Esophagus squamous epithelium (tissue), 5 donors: Measurements from ENCODE around the gene CLEC10A. TPM values are rescaled to one million over a fixed set of nuclear protein-coding genes. Genes with fewer than 3 reads are reported as not detected.
"Not testable (repeated sequence)": the region's sequence is repeated elsewhere in the genome, so short reads cannot be mapped to it uniquely, and the experiment has no call there.

Experiments used
- DNase-seq: peaks from one replicate; lab custom pipeline; 2025; lab: John Stamatoyannopoulos, UW
- H3K27ac ChIP-seq, 4 donors: fragments of 200-600 bp; sonication (generic); one replicate each; pipeline ENCODE4 v1.5.1; 2016 to 2019; ENCODE audit warnings: mild to moderate bottlenecking in 1 of 4
- H3K27me3 ChIP-seq, 4 donors: fragments of 200-600 bp; sonication (generic); 1 replicate in 3 of 4; 2 replicates in 1 of 4; pipeline versions ENCODE4 v1.5.1 to v1.6.0; 2017 to 2021; ENCODE audit warnings: antibody characterized with exemption in 1 of 4
- H3K36me3 ChIP-seq, 3 donors: fragments of 200-600 bp; sonication (generic); one replicate each; pipeline ENCODE4 v1.5.1; 2016 to 2019
- H3K4me1 ChIP-seq, 3 donors: fragments of 200-600 bp; sonication (generic); one replicate each; pipeline ENCODE4 v1.5.1; 2017 to 2019
- H3K4me3 ChIP-seq, 4 donors: fragments of 200-600 bp; sonication (generic); 1 replicate in 3 of 4; 2 replicates in 1 of 4; pipeline ENCODE4 v1.5.1; 2016 to 2019; ENCODE audit warnings: mild to moderate bottlenecking in 2 of 4, moderate library complexity in 1 of 4
- H3K9me3 ChIP-seq, 3 donors: fragments of 200-600 bp; sonication (generic); one replicate each; pipeline ENCODE4 v1.5.1; 2016 to 2019
- POLR2A ChIP-seq, 4 donors: fragments of 450-650 bp; IDR thresholded peaks; one replicate each; pipeline ENCODE4 v1.6.1; 2017; ENCODE audit warnings: antibody characterized with exemption in 4 of 4, mild to moderate bottlenecking in 4 of 4, moderate library complexity in 3 of 4
- WGBS, 2 donors: methylation state at CpG; one replicate each; pipeline ENCODE4 v1.1.5; 2018; 5-methylcytosine and 5-hydroxymethylcytosine counted together
- intact Hi-C: fragments of 100-400 bp; cut with DNase I; formaldehyde crosslinking; loops from one replicate; pipeline ENCODE4 v1.15.0; 2022
- total RNA-seq, 4 donors: library from RNA; depleted of rRNA; stranded (reverse); fragments of >200 nt; gene quantifications; one replicate each; pipeline ENCODE4 v1.1.0, GENCODE V29; 2016
- TF ChIP-seq, protein P1 (sequence below), 6 experiments: fragments of 450-650 bp in 4 of 6; fragments of 200-600 bp in 2 of 6; sonication (generic) in 2 of 6; IDR thresholded peaks; one replicate each; pipeline ENCODE4 v1.5.1; 2016 to 2019; ENCODE audit warnings: antibody characterized with exemption in 6 of 6, mild to moderate bottlenecking in 4 of 6, moderate library complexity in 4 of 6
- donor health status: DM: yes; HTN: yes; CAD: no.

CLEC10A gene, protein sequence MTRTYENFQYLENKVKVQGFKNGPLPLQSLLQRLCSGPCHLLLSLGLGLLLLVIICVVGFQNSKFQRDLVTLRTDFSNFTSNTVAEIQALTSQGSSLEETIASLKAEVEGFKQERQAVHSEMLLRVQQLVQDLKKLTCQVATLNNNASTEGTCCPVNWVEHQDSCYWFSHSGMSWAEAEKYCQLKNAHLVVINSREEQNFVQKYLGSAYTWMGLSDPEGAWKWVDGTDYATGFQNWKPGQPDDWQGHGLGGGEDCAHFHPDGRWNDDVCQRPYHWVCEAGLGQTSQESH
- 10 to 100 TPM in 1 of 4 donors, 1 to 10 TPM in 1, under 1 TPM in 2; 0.40 to 10.6 (median 4.0) TPM for total RNA-seq

DNA sequence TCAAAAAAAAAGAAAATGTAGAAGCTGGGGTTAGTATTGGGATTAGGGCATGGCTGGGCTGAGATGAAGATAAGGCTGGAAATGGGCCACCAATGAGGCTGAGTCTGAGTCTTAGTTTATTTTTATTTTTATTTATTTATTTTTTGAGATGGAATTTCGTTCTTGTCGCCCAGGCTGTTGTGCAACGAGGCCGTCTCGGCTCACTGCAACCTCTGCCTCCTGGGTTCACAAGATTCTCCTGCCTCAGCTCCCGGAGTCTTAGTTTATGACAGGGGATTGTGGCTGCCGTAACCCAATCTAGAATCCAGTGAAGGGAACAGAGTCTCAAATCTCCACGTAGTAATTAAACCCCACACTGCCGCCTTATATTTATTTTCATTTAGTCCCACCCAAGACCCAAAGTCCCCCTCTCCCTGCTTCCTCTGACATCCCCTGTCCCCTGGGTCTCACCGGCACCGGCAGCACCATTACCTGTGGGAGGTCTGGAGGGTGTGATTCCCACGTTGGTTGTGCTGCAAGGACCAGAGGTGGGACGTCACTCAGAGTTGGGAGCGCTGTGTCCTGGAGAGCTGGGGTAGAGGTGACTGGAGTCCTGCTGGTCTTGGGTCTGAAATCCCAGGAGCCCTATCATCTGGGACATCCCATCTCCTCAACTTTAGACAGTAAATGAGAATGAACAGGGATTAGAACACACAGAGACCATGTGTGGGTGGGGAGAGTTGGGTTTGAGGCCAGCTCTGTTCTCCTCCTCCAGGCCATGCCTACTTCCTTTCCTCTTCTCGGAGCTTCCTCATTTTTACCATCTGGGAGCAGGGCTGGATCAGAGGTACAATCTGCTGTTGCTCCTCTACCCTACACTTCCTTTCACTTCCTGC lies at the start of gene CLEC10A:
Gene CLEC10A, minus strand, starts transcription at position 671 of the 875 bp plus-strand sequence. CDS start 1,439 bp downstream, outside the sequence.
- Histone ChIP-seq H3K27me3 (no peaks in the 10 kb centered on the region), H3K9me3 (no peaks in the 10 kb centered on the region), H3K4me3 (peak within 1 kb of the TSS in 1 of 4 donors; percentile 16), H3K4me1 (peaks cover 0 to 26% (median 0%) of the 10 kb centered on the region in 3 donors), H3K36me3 (no peaks in the 10 kb centered on the region), H3K27ac (peak within 1 kb of the TSS in 2 of 4 donors; percentile 45 to 59)
- TF ChIP-seq, protein P1, sequence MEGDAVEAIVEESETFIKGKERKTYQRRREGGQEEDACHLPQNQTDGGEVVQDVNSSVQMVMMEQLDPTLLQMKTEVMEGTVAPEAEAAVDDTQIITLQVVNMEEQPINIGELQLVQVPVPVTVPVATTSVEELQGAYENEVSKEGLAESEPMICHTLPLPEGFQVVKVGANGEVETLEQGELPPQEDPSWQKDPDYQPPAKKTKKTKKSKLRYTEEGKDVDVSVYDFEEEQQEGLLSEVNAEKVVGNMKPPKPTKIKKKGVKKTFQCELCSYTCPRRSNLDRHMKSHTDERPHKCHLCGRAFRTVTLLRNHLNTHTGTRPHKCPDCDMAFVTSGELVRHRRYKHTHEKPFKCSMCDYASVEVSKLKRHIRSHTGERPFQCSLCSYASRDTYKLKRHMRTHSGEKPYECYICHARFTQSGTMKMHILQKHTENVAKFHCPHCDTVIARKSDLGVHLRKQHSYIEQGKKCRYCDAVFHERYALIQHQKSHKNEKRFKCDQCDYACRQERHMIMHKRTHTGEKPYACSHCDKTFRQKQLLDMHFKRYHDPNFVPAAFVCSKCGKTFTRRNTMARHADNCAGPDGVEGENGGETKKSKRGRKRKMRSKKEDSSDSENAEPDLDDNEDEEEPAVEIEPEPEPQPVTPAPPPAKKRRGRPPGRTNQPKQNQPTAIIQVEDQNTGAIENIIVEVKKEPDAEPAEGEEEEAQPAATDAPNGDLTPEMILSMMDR (IDR thresholded peaks at IDR 0.05) = no peak
- TF ChIP-seq POLR2A (IDR thresholded peaks at IDR 0.05) = no peak
- intact Hi-C loops = no loop called here
- no peak for DNase-seq
- 67 to 76% methylated on average over 13 to 14 of the region's 15 CpGs for WGBS, 2 donors

DNA sequence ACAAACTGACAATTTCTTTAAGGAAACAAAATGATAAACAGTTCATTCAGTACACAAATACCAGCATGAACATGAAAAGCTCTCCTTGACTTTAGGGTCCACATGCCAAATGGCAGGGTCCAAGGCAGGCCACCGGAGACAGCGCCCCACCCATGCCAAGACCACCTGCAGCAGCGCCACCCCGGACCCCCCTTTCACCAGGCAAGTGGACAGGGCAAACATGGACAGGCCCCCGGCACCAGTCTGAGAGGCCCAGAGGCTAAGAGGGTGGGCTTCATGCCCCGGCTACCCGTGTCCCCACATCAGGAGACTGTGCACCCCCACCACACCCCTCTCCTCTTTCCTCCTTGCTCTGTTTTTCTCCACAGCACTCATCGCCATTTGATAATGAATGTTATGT lies 49.3 kb upstream of the CLEC10A start:
- no peak for DNase-seq
- TF ChIP-seq, protein P1 (IDR thresholded peaks at IDR 0.05) = no peak
- no peak for TF ChIP-seq POLR2A (IDR thresholded peaks at IDR 0.05)

GRCh38 chr17:7128160-7128559 lies 48.1 kb upstream of the CLEC10A start:
- TF ChIP-seq POLR2A (IDR thresholded peaks at IDR 0.05) = no peak
- TF ChIP-seq, protein P1 (IDR thresholded peaks at IDR 0.05) = no peak
- DNase-seq = no peak
- Histone ChIP-seq H3K4me1 (peaks cover 0 to 9% (median 0%) of the 10 kb centered on the region in 3 donors), H3K4me3 (no peak overlapping the region), H3K36me3 (no peaks in the 10 kb centered on the region), H3K9me3 (no peaks in the 10 kb centered on the region), H3K27ac (no peak overlapping the region), H3K27me3 (peaks cover 0 to 24% (median 0%) of the 10 kb centered on the region in 4 donors)
- WGBS, 2 donors = 57 to 65% methylated on average over 5 of the region's 5 CpGs
- intact Hi-C loops = no loop called here

More for the DNA sequence above, 49.3 kb upstream of the CLEC10A start:
- Histone ChIP-seq H3K36me3 (no peaks in the 10 kb centered on the region), H3K27me3 (peaks cover 0 to 26% (median 0%) of the 10 kb centered on the region in 4 donors), H3K4me1 (peaks cover 0 to 19% (median 0%) of the 10 kb centered on the region in 3 donors), H3K27ac (no peak overlapping the region), H3K9me3 (no peaks in the 10 kb centered on the region), H3K4me3 (no peak overlapping the region)
- WGBS, 2 donors = 77 to 79% methylated on average over 7 to 8 of the region's 8 CpGs
- intact Hi-C loops = no loop called here

GRCh38 chr17:7127501-7127900 lies 47.5 kb upstream of the CLEC10A start:
- H3K4me3 ChIP-seq, H3K27ac ChIP-seq, H3K36me3 ChIP-seq, H3K9me3 ChIP-seq, intact Hi-C loops, H3K4me1 ChIP-seq, DNase-seq: not testable (repeated sequence)
- WGBS, 2 donors = 79 to 93% methylated on average over 3 to 4 of the region's 5 CpGs
- peaks cover 0 to 27% (median 0%) of the 10 kb centered on the region in 4 donors for H3K27me3 ChIP-seq

DNA sequence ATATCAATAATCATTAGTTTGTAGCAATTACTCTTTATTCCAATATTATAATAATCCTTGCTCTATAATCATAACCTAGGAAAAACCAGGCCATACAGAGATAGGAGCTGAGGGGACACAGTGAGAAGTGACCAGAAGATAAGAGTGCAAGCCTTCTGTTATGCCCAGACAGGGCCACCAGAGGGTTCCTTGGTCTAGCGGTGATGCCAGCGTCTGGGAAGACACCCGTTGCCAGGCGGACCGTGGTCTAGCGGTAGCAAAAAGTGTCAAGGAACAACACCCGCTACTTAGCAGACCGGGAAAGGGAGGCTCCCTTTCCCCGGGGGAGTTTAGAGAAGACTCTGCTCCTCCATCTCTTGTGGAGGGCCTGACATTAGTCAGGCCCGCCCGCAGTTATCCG lies 46.3 kb upstream of the CLEC10A start:
- H3K36me3 ChIP-seq, intact Hi-C loops, H3K9me3 ChIP-seq, H3K4me3 ChIP-seq, DNase-seq, H3K27ac ChIP-seq, H3K4me1 ChIP-seq: not testable (repeated sequence)
- peaks cover 0 to 25% (median 0%) of the 10 kb centered on the region in 4 donors for H3K27me3 ChIP-seq
- WGBS, 2 donors = 68 to 81% methylated on average over 8 to 12 of the region's 12 CpGs
